T-helper 22 cell (primary cell): ENCODE data around the gene EIF4EBP3.

ENCODE experiments used
- DNase-seq: peaks from one replicate; pipeline ENCODE4 v3.0.0-alpha.2; 2020; ENCODE audit warnings: low read depth

EIF4EBP3 gene

GRCh38 chr5:140547508-140548299 is at the start of gene EIF4EBP3:
TSS of gene EIF4EBP3 (plus strand) at chr5:140547662. CDS start at chr5:140547738, 76 bp downstream.
- DNase-seq, result peak; percentile 74

GRCh38 chr5:140497897-140498296 is 49.6 kb upstream of the EIF4EBP3 start:
- no peak for DNase-seq

GRCh38 chr5:140498591-140498990 is 48.9 kb upstream of the EIF4EBP3 start:
- no peak for DNase-seq

- DNase-seq, result no peak
Observed at GRCh38 chr5:140502834-140503233, 44.6 kb upstream of the EIF4EBP3 start.

- DNase-seq, result no peak
Observed at GRCh38 chr5:140509898-140510297, 37.6 kb upstream of the EIF4EBP3 start.

- DNase-seq, result no peak
Observed at GRCh38 chr5:140513124-140513523, 34.3 kb upstream of the EIF4EBP3 start.

- no peak for DNase-seq
Observed at GRCh38 chr5:140524003-140524402, 23.5 kb upstream of the EIF4EBP3 start.

GRCh38 chr5:140540227-140540626 is 7.2 kb upstream of the EIF4EBP3 start:
- no peak for DNase-seq

GRCh38 chr5:140542972-140543371 is 4.5 kb upstream of the EIF4EBP3 start:
- no peak for DNase-seq

- no peak for DNase-seq
Observed at GRCh38 chr5:140544986-140545385, 2.5 kb upstream of the EIF4EBP3 start.

GRCh38 chr5:140545606-140546005 is 1.9 kb upstream of the EIF4EBP3 start:
- no peak for DNase-seq

GRCh38 chr5:140546851-140547507 is 483 bp upstream of the EIF4EBP3 start:
- no peak for DNase-seq

GRCh38 chr5:140548300-140548688 is 832 bp downstream of the EIF4EBP3 start:
- DNase-seq, result no peak

GRCh38 chr5:140548791-140549190 is 1.3 kb downstream of the EIF4EBP3 start:
- no peak for DNase-seq

- DNase-seq, result no peak
Observed at GRCh38 chr5:140549237-140550144, 2.0 kb downstream of the EIF4EBP3 start.

- DNase-seq, result no peak
Observed at GRCh38 chr5:140550147-140551079, 3.0 kb downstream of the EIF4EBP3 start.

- no peak for DNase-seq
Observed at GRCh38 chr5:140551872-140552271, 4.4 kb downstream of the EIF4EBP3 start.

GRCh38 chr5:140553657-140554056 is 6.2 kb downstream of the EIF4EBP3 start:
- DNase-seq, result no peak

GRCh38 chr5:140554454-140554853 is 7.0 kb downstream of the EIF4EBP3 start:
- no peak for DNase-seq

GRCh38 chr5:140555747-140556312 is 8.4 kb downstream of the EIF4EBP3 start:
- DNase-seq, result no peak

- DNase-seq, result no peak
Observed at GRCh38 chr5:140556438-140556837, 9.0 kb downstream of the EIF4EBP3 start.
